SK-N-SH (cell line): ENCODE data around the gene NUAK1. TPM values are rescaled to one million over a fixed set of nuclear protein-coding genes. Genes with fewer than 3 reads are reported as not detected.

Experiments
- CTCF ChIA-PET: fragments of 300-600, 350-600 bp; formaldehyde crosslinking; extraction: SDS; loops from one replicate; lab custom pipeline; 2021; lab: Yijun Ruan, JAX
- POLR2A ChIA-PET: fragments of 350-600 bp; sonication (Branson Sonifier 250); formaldehyde crosslinking; extraction: SDS; loops from one replicate; lab custom pipeline; 2020; ENCODE audit warnings: antibody characterized with exemption, inconsistent platforms; lab: Yijun Ruan, JAX
- DNase-seq: peaks from one replicate; pipeline ENCODE4 v3.0.0; 2012
- H2AFZ ChIP-seq: fragments of 200-600 bp; sonication (generic); 2 replicates; pipeline ENCODE4 v1.8.1; 2016; ENCODE audit warnings: antibody characterized with exemption, mild to moderate bottlenecking, low read depth
- H3F3A ChIP-seq: fragments of 200-600 bp; sonication (generic); replicated peaks from 2 replicates; pipeline ENCODE3; 2016; ENCODE audit warnings: antibody characterized with exemption, mild to moderate bottlenecking; ENCODE audit not compliant: insufficient read depth
- H3K27ac ChIP-seq, 2 experiments: fragments of 200-500 bp in 1 of 2; fragments of 200-600 bp in 1 of 2; sonication (Bioruptor generic) in 1 of 2; sonication (generic), shearing (Covaris generic) in 1 of 2; 2 replicates each; pipeline versions ENCODE4 v1.5.1 to v1.6.1; 2014 to 2016; ENCODE audit warnings: low read depth in 2 of 2, inconsistent platforms in 1 of 2, low read length in 1 of 2, mild to moderate bottlenecking in 1 of 2, mixed read lengths in 1 of 2
- H3K27me3 ChIP-seq: fragments of 200-600 bp; sonication (generic), shearing (Covaris generic); 2 replicates; pipeline ENCODE4 v1.6.1; 2016; ENCODE audit warnings: mixed run types; ENCODE audit not compliant: insufficient read depth
- H3K36me3 ChIP-seq, 2 experiments: fragments of 200-500 bp in 1 of 2; fragments of 200-600 bp in 1 of 2; sonication (Bioruptor generic) in 1 of 2; sonication (generic) in 1 of 2; replicated peaks in 1 of 2; 2 replicates each; pipeline versions ENCODE3 to v1.5.1; 2014 to 2016; ENCODE audit warnings: low read length in 1 of 2, mild to moderate bottlenecking in 1 of 2; ENCODE audit not compliant: insufficient read depth in 2 of 2, control insufficient read depth in 1 of 2
- H3K4me1 ChIP-seq, 2 experiments: fragments of 200-500 bp in 1 of 2; fragments of 200-600 bp in 1 of 2; sonication (Bioruptor generic) in 1 of 2; sonication (generic), shearing (Covaris generic) in 1 of 2; 2 replicates each; pipeline versions ENCODE4 v1.5.1 to v1.6.1; 2014 to 2016; ENCODE audit warnings: low read depth in 1 of 2, low read length in 1 of 2, mixed run types in 1 of 2; ENCODE audit not compliant: insufficient read depth in 2 of 2, control insufficient read depth in 1 of 2
- H3K4me2 ChIP-seq: fragments of 200-600 bp; sonication (generic), shearing (Covaris generic); 2 replicates; pipeline ENCODE4 v1.6.1; 2017; ENCODE audit warnings: mixed run types
- H3K4me3 ChIP-seq, 2 experiments: fragments of 200-500 bp in 1 of 2; fragments of 200-600 bp in 1 of 2; sonication (Bioruptor generic) in 1 of 2; sonication (generic), shearing (Covaris generic) in 1 of 2; 2 replicates each; pipeline versions ENCODE4 v1.5.1 to v1.8.1; 2014 to 2016; ENCODE audit warnings: low read depth in 2 of 2, inconsistent platforms in 1 of 2, low read length in 1 of 2, mild to moderate bottlenecking in 1 of 2, mixed read lengths in 1 of 2, moderate library complexity in 1 of 2
- H3K79me2 ChIP-seq: fragments of 200-600 bp; sonication (generic); 2 replicates; pipeline ENCODE4 v1.8.1; 2017; ENCODE audit warnings: mild to moderate bottlenecking; ENCODE audit not compliant: insufficient read depth
- H3K9ac ChIP-seq: fragments of 200-600 bp; sonication (generic); 2 replicates; pipeline ENCODE4 v1.6.1; 2017; ENCODE audit warnings: mixed run types
- H3K9me2 ChIP-seq: fragments of 200-600 bp; sonication (generic); 2 replicates; pipeline ENCODE4 v1.6.1; 2017; ENCODE audit warnings: mixed run types
- H3K9me3 ChIP-seq: fragments of 200-600 bp; sonication (generic); 2 replicates; pipeline ENCODE4 v1.6.1; 2017; ENCODE audit warnings: mixed run types, mild to moderate bottlenecking, moderate library complexity
- H4K20me1 ChIP-seq: fragments of 200-600 bp; sonication (generic); 2 replicates; pipeline ENCODE4 v1.6.1; 2017; ENCODE audit warnings: mild to moderate bottlenecking, mixed run types; ENCODE audit not compliant: insufficient read depth
- ELF1 ChIP-seq: IDR thresholded peaks from 2 replicates; pipeline ENCODE4 v1.4.0; 2012
- EZH2phosphoT487 ChIP-seq: fragments of 200-600 bp; sonication (generic); IDR thresholded peaks from 2 replicates; pipeline ENCODE4 v1.6.1; 2017; ENCODE audit warnings: low read depth, mixed run types, mild to moderate bottlenecking, antibody characterized with exemption, moderate library complexity, borderline replicate concordance
- FOXM1 ChIP-seq: IDR thresholded peaks from 2 replicates; pipeline ENCODE4 v1.4.0; 2012; ENCODE audit warnings: low read depth, mild to moderate bottlenecking
- GABPA ChIP-seq: IDR thresholded peaks from 2 replicates; pipeline ENCODE4 v1.4.0; 2012; ENCODE audit warnings: low read depth, mild to moderate bottlenecking
- IRF3 ChIP-seq: fragments of 150-350 bp; IDR thresholded peaks from 2 replicates; pipeline ENCODE4 v1.6.1; 2016; ENCODE audit warnings: mild to moderate bottlenecking, low read depth, low read length
- RXRA ChIP-seq: IDR thresholded peaks from 2 replicates; pipeline ENCODE4 v1.4.0; 2012; ENCODE audit warnings: low read depth, mild to moderate bottlenecking, borderline replicate concordance
- SMC3 ChIP-seq: IDR thresholded peaks from 2 replicates; pipeline ENCODE4 v1.6.1; 2012; ENCODE audit warnings: low read depth, low read length, improper control_type of control experiment
- TAF1 ChIP-seq: IDR thresholded peaks from 2 replicates; pipeline ENCODE4 v1.6.1; 2012; ENCODE audit warnings: low read depth, mild to moderate bottlenecking, low read length, moderate library complexity, borderline replicate concordance
- TCF12 ChIP-seq: IDR thresholded peaks from 2 replicates; pipeline ENCODE4 v1.4.0; 2012
- TEAD4 ChIP-seq: IDR thresholded peaks from 2 replicates; pipeline ENCODE4 v1.4.0; 2012; ENCODE audit warnings: mild to moderate bottlenecking, borderline replicate concordance; ENCODE audit not compliant: insufficient read depth
- YY1 ChIP-seq: IDR thresholded peaks from 2 replicates; pipeline ENCODE4 v1.4.0; 2012; ENCODE audit warnings: low read depth, mild to moderate bottlenecking
- WGBS: methylation state at CpG from one replicate; pipeline ENCODE4 v1.1.6; 2017; ENCODE audit warnings: low lambda C conversion rate; 5-methylcytosine and 5-hydroxymethylcytosine counted together
- polyA plus RNA-seq, 3 experiments: library from polyadenylated mRNA; depleted of rRNA; stranded (reverse); fragments of >200 nt; gene quantifications; 2 replicates each; pipeline ENCODE4 v1.2.3, GENCODE V29; 2012
- TF ChIP-seq, protein P1 (sequence below): fragments of 200-600 bp; sonication (generic); IDR thresholded peaks from 2 replicates; pipeline ENCODE4 v1.6.1; 2017; ENCODE audit warnings: antibody characterized with exemption, mild to moderate bottlenecking, moderate library complexity
- TF ChIP-seq, protein P2 (sequence below): IDR thresholded peaks from 2 replicates; pipeline ENCODE4 v1.6.1; 2012; ENCODE audit warnings: mild to moderate bottlenecking, low read depth, low read length, moderate library complexity

NUAK1 gene
- polyA plus RNA-seq, 1 of the 3 experiments (the other 2 are of a cell fraction), result 8.1 TPM

GRCh38 chr12:106183735-106184134 is 45.0 kb upstream of the NUAK1 start:
- DNase-seq, result no peak
- no peaks in the 10 kb centered on the region for H3F3A ChIP-seq
- H3K27me3 ChIP-seq, result no peaks in the 10 kb centered on the region
- H4K20me1 ChIP-seq, result no peaks in the 10 kb centered on the region
- H3K4me2 ChIP-seq, result no peak overlapping the region
- H3K9me2 ChIP-seq, result no peaks in the 10 kb centered on the region
- H3K79me2 ChIP-seq, result no peaks in the 10 kb centered on the region
- whole genome bisulfite sequencing, result 78% methylated on average over 4 of the region's 4 CpGs
- H3K36me3 ChIP-seq, result no peaks in the 10 kb centered on the region
- H2AFZ ChIP-seq, result no peak overlapping the region
- POLR2A ChIA-PET, result no interaction called here
- H3K9ac ChIP-seq, result no peak overlapping the region
- no peak overlapping the region for H3K4me3 ChIP-seq
- H3K4me1 ChIP-seq, result peaks cover 0 to 2% of the 10 kb centered on the region in 2 experiments; a peak in 1 of 4 replicates
- TF ChIP-seq FOXM1, result no peak
- TF ChIP-seq, all 33 proteins: peak for 0
- Histone ChIP-seq H3K9me3 (no peaks in the 10 kb centered on the region), H3K27ac (no peak overlapping the region)
- CTCF ChIA-PET, result interaction anchor here (0.7 kb wide), 1 partner anchor 9 kb away, joined by 3 read pairs; no protein-coding TSS in a partner anchor

GRCh38 chr12:106181401-106182114 is 42.8 kb upstream of the NUAK1 start:
- WGBS, result 59% methylated on average over 6 of the region's 6 CpGs
- Histone ChIP-seq H3K36me3 (no peaks in the 10 kb centered on the region), H3F3A (no peaks in the 10 kb centered on the region), H3K9me3 (no peaks in the 10 kb centered on the region), H3K4me1 (no peaks in the 10 kb centered on the region), H3K4me3 (no peak overlapping the region), H2AFZ (no peak overlapping the region), H3K79me2 (no peaks in the 10 kb centered on the region), H4K20me1 (no peaks in the 10 kb centered on the region), H3K4me2 (no peak overlapping the region), H3K9me2 (no peaks in the 10 kb centered on the region), H3K27ac (no peak overlapping the region), H3K9ac (no peak overlapping the region), H3K27me3 (no peaks in the 10 kb centered on the region)
- TF ChIP-seq EZH2phosphoT487, result no peak
- TF ChIP-seq SMC3, result no peak
- no peak for TF ChIP-seq IRF3
- TF ChIP-seq TAF1, result no peak
- TF ChIP-seq, protein P1, sequence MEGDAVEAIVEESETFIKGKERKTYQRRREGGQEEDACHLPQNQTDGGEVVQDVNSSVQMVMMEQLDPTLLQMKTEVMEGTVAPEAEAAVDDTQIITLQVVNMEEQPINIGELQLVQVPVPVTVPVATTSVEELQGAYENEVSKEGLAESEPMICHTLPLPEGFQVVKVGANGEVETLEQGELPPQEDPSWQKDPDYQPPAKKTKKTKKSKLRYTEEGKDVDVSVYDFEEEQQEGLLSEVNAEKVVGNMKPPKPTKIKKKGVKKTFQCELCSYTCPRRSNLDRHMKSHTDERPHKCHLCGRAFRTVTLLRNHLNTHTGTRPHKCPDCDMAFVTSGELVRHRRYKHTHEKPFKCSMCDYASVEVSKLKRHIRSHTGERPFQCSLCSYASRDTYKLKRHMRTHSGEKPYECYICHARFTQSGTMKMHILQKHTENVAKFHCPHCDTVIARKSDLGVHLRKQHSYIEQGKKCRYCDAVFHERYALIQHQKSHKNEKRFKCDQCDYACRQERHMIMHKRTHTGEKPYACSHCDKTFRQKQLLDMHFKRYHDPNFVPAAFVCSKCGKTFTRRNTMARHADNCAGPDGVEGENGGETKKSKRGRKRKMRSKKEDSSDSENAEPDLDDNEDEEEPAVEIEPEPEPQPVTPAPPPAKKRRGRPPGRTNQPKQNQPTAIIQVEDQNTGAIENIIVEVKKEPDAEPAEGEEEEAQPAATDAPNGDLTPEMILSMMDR, result no peak
- TF ChIP-seq TCF12, result no peak
- no peak for TF ChIP-seq GABPA
- no peak for TF ChIP-seq RXRA
- TF ChIP-seq, protein P2, sequence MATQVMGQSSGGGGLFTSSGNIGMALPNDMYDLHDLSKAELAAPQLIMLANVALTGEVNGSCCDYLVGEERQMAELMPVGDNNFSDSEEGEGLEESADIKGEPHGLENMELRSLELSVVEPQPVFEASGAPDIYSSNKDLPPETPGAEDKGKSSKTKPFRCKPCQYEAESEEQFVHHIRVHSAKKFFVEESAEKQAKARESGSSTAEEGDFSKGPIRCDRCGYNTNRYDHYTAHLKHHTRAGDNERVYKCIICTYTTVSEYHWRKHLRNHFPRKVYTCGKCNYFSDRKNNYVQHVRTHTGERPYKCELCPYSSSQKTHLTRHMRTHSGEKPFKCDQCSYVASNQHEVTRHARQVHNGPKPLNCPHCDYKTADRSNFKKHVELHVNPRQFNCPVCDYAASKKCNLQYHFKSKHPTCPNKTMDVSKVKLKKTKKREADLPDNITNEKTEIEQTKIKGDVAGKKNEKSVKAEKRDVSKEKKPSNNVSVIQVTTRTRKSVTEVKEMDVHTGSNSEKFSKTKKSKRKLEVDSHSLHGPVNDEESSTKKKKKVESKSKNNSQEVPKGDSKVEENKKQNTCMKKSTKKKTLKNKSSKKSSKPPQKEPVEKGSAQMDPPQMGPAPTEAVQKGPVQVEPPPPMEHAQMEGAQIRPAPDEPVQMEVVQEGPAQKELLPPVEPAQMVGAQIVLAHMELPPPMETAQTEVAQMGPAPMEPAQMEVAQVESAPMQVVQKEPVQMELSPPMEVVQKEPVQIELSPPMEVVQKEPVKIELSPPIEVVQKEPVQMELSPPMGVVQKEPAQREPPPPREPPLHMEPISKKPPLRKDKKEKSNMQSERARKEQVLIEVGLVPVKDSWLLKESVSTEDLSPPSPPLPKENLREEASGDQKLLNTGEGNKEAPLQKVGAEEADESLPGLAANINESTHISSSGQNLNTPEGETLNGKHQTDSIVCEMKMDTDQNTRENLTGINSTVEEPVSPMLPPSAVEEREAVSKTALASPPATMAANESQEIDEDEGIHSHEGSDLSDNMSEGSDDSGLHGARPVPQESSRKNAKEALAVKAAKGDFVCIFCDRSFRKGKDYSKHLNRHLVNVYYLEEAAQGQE, result no peak
- TF ChIP-seq YY1, result no peak
- TF ChIP-seq FOXM1, result no peak
- no peak for TF ChIP-seq TEAD4
- TF ChIP-seq ELF1, result no peak
- CTCF ChIA-PET, result no interaction called here
- POLR2A ChIA-PET, result no interaction called here
- DNase-seq, result no peak
